MCF 10A (cell line): ENCODE data around the gene GRAMD4. TPM values are rescaled to one million over a fixed set of nuclear protein-coding genes. Genes with fewer than 3 reads are reported as not detected.

Experiments used
- BruUV-seq: library from RNA; stranded (reverse); fragments of 400-500 nt; replicated peaks from 2 replicates; lab custom pipeline; 2021; lab: Mats Ljungman, UMichigan
- CTCF ChIA-PET: fragments of 300-600 bp; sonication (Branson Sonifier 250); formaldehyde crosslinking; extraction: SDS; loops from one replicate; lab custom pipeline; 2021; ENCODE audit warnings: antibody characterized with exemption, inconsistent platforms; lab: Yijun Ruan, JAX
- POLR2A ChIA-PET: fragments of 300-600, 350-650 bp; sonication (Branson Sonifier 250); formaldehyde crosslinking; extraction: SDS; loops from one replicate; lab custom pipeline; 2020; ENCODE audit warnings: antibody characterized with exemption, inconsistent platforms; lab: Yijun Ruan, JAX
- DNase-seq: peaks from one replicate; pipeline ENCODE4 v3.0.0-alpha.2; 2018; ENCODE audit not compliant: unreplicated experiment
- H3K27ac Mint-ChIP-seq: one replicate; pipeline ENCODE4 v1.8.0; 2022; ENCODE audit warnings: mild to moderate bottlenecking, low read depth, mixed read lengths; ENCODE audit not compliant: unreplicated experiment
- H3K27me3 Mint-ChIP-seq: one replicate; pipeline ENCODE4 v1.8.0; 2022; ENCODE audit warnings: mixed read lengths; ENCODE audit not compliant: insufficient read depth, unreplicated experiment
- H3K36me3 Mint-ChIP-seq: one replicate; pipeline ENCODE4 v1.8.0; 2022; ENCODE audit warnings: mild to moderate bottlenecking, moderate library complexity, mixed read lengths; ENCODE audit not compliant: insufficient read depth, unreplicated experiment
- H3K4me1 Mint-ChIP-seq: one replicate; pipeline ENCODE4 v1.8.0; 2022; ENCODE audit warnings: mixed read lengths; ENCODE audit not compliant: insufficient read depth, unreplicated experiment
- H3K4me3 Mint-ChIP-seq: one replicate; pipeline ENCODE4 v1.8.0; 2022; ENCODE audit warnings: mild to moderate bottlenecking, moderate library complexity, mixed read lengths; ENCODE audit not compliant: unreplicated experiment
- H3K9me3 Mint-ChIP-seq: one replicate; pipeline ENCODE4 v1.8.0; 2022; ENCODE audit warnings: mixed read lengths; ENCODE audit not compliant: unreplicated experiment
- intact Hi-C: fragments of 100-400 bp; cut with micrococcal nuclease; formaldehyde crosslinking; loops from 2 replicates; pipeline ENCODE4 v1.14.1; 2022
- total RNA-seq: library from RNA; stranded (reverse); gene quantifications from 2 replicates; pipeline ENCODE4 v1.2.3, GENCODE V29; 2022
- TF ChIP-seq, protein P1 (sequence below): fragments of 200-600 bp; IDR thresholded peaks from one replicate; pipeline ENCODE4 v1.8.0; 2022; ENCODE audit warnings: antibody characterized with exemption, mild to moderate bottlenecking; ENCODE audit not compliant: unreplicated experiment

The GRAMD4 gene
- total RNA-seq, 1 experiment from 2014 or later, result 15.6 TPM

DNA sequence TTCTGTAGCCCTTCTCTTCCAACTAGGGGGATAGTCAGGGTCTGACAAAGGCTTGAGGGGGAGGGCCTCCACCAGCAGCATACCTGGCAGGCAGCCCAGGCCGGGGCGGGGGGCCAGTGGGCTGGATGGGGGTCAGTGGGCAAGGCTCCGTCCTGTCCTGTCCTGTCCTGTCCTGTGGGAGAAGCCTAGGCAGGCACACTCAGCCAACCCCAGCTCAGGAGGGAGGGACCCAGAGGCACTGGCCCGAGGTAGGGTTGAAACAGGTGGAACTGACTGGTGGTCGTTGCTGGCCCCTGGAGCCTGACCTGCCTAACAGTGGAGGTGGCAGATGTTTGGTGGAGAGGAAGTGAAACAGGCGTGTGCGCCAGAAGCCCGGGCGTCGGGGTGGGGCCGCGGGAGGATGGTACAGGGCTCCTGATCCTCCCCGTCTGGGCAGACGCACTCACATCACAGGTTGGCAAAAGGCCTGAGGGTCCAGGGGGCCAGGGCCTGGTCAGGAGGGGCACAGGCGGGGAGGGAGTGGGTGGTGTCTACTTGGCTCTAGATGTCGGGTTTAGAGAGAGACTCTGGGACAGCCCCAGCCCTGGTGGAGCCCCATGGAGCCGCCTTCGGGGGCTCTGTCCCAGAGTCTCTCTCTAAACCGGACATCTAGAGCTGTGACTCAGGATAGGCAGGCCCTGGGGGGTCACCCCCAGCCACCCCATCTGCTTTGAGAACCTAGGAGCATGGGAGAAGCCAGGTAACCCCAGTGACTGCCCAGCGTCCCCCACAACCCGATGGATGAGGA lies 32.5 kb upstream of the GRAMD4 start:
- intact Hi-C loops, result no loop called here
- H3K27ac Mint-ChIP-seq, result no peak overlapping the region
- no peak for DNase-seq
- H3K9me3 Mint-ChIP-seq, result no peaks in the 10 kb centered on the region
- ChIA-PET POLR2A (no interaction called here), CTCF (interaction anchor here (0.5 to 0.6 kb wide), 2 partner anchors 22 to 687 kb away, joined by 3 read pairs; no protein-coding TSS in a partner anchor)
- TF ChIP-seq, protein P1, sequence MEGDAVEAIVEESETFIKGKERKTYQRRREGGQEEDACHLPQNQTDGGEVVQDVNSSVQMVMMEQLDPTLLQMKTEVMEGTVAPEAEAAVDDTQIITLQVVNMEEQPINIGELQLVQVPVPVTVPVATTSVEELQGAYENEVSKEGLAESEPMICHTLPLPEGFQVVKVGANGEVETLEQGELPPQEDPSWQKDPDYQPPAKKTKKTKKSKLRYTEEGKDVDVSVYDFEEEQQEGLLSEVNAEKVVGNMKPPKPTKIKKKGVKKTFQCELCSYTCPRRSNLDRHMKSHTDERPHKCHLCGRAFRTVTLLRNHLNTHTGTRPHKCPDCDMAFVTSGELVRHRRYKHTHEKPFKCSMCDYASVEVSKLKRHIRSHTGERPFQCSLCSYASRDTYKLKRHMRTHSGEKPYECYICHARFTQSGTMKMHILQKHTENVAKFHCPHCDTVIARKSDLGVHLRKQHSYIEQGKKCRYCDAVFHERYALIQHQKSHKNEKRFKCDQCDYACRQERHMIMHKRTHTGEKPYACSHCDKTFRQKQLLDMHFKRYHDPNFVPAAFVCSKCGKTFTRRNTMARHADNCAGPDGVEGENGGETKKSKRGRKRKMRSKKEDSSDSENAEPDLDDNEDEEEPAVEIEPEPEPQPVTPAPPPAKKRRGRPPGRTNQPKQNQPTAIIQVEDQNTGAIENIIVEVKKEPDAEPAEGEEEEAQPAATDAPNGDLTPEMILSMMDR, result no peak
- no peaks in the 10 kb centered on the region for H3K36me3 Mint-ChIP-seq
- BruUV-seq, result no TSS peak
- H3K27me3 Mint-ChIP-seq, result no peaks in the 10 kb centered on the region
- no peaks in the 10 kb centered on the region for H3K4me1 Mint-ChIP-seq
- H3K4me3 Mint-ChIP-seq, result no peak overlapping the region

DNA sequence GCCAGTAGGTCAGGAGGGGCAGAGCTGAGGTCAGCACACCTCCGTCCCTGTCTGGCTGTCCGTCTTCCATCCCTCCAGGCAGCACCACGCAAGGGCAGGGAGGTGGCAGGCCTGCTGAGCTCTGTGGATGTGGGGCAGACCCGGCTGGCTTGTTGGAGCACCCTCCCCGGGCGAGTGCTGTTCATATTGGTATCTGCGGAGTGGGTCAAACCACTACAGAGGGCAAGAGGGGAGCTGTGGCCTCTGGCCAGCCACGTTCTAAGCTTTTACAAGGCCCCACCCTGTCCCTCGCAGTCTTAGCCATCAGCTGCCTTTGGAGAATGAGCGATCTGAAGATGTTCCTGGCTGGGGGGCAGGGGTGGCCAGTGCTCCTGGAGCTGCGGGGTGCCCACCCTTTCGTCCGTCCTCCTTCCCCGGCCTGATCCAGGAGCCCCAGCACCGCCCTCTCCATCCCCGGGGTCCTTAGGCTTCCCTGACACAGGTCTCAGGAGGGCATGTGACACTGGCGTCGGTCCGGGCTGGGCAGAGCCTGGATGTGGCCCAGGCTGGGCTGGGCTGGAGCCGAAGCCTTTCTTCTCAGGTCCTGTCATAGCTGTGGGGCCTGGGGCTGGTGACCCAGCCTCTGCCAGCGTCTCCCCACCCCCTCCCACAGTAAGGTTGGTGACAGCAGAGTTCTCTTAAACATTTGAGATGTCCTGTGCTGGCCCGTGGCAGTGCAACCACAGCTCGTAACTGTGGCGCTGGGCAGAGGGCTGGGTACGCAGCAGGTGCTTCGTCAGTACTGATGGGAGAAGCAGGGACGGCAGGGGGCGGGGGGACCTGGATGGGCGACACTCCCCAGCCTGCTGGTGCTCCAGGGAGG lies 31.7 kb upstream of the GRAMD4 start:
- TF ChIP-seq, protein P1, result no peak
- no peaks in the 10 kb centered on the region for H3K9me3 Mint-ChIP-seq
- ChIA-PET POLR2A (no interaction called here), CTCF (interaction anchor here (0.5 to 2.8 kb wide), 4 partner anchors 23 to 580 kb away, joined by 3 to 14 read pairs (median 3); no protein-coding TSS in a partner anchor)
- intact Hi-C loops, result no loop called here
- no peaks in the 10 kb centered on the region for H3K4me1 Mint-ChIP-seq
- no peaks in the 10 kb centered on the region for H3K36me3 Mint-ChIP-seq
- no peak overlapping the region for H3K4me3 Mint-ChIP-seq
- no TSS peak for BruUV-seq
- no peak for DNase-seq
- no peak overlapping the region for H3K27ac Mint-ChIP-seq
- H3K27me3 Mint-ChIP-seq, result no peaks in the 10 kb centered on the region

DNA sequence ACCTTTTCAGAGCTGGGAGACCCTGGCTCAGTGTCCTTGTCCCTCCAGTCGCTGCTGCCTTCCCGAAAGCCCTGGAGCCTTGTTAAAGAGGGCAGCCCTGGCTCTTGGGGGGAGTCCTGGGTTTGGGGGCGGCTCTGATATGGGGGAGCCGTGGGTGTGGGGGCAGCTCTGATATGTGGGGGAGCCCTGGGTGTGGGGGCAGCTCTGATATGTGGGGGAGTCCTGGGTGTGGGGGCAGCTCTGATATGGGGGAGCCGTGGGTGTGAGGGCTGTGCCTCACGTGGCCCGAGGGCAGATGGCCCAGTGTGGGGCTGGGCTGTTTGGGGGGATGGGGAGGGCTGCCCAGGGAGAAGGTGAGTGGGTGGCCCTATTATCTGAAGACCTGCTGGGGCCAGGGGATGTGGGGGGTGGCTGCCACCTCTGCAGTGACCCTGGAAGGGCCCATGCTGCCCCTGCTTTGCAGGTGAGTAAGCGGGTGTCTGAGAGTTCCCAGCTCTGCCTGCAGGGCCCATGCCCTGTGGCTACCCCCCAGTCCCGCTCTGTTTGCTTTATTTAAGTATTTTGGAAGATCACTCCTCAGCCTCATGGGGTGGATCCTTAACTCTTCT lies 30.9 kb upstream of the GRAMD4 start:
- CTCF ChIA-PET, result interaction anchor here (0.6 to 2.8 kb wide), 3 partner anchors 22 to 581 kb away, joined by 3 to 14 read pairs (median 3); no protein-coding TSS in a partner anchor
- H3K36me3 Mint-ChIP-seq, result no peaks in the 10 kb centered on the region
- H3K27ac Mint-ChIP-seq, result no peak overlapping the region
- no peak overlapping the region for H3K4me3 Mint-ChIP-seq
- H3K4me1 Mint-ChIP-seq, result no peaks in the 10 kb centered on the region
- DNase-seq, result no peak
- intact Hi-C loops, result no loop called here
- TF ChIP-seq, protein P1, result no peak
- POLR2A ChIA-PET, result interaction anchor here (0.6 kb wide), 1 partner anchor 34 kb away, joined by 4 read pairs; no protein-coding TSS in a partner anchor
- BruUV-seq, result no TSS peak
- no peaks in the 10 kb centered on the region for H3K9me3 Mint-ChIP-seq
- H3K27me3 Mint-ChIP-seq, result no peaks in the 10 kb centered on the region
